GM18499 (cell line): Measurements from ENCODE around the gene BORCS8.
"Not testable (repeated sequence)": the region's sequence is repeated elsewhere in the genome, so short reads cannot be mapped to it uniquely, and the experiment has no call there.

ENCODE experiments used
- ATAC-seq: cut with Tn5 transposase; IDR thresholded peaks from one replicate; pipeline ENCODE4 v1.9.1; 2021; ENCODE audit warnings: moderate number of reproducible peaks; ENCODE audit not compliant: insufficient read depth, unreplicated experiment

BORCS8 gene

DNA sequence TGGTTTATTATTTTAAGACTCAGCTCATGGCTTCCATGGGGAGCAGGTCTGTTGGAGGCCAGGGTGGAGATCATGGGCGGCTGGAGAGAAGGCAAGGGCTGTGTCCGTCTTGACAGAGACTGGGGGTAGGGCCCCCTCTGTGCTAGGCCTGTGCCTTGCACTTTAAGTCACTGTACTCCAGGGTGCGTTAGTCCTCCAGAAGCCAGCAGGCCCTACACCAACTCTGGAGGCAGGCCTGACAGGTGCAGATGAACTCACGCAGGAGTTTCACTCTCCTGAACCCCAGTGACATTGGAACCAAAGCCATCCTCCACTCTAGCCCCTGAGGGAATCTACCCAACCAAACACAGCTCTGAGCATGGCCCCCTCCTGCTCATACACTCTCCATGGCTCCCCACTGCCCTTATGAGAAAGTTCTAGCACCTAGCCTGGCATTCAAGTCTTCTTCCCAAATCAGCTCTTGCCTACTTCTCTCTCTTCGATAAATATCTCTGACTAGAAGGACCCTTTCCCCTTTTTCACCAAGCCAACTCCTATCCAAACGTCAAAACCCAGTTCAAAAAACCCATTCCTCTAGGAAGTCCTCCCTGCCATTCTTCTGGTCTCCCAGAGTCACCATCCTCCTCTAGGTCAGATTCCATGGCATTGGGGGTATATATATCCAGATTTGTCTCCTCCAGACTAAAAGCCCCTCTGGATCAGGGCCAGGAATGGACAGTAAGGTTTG is 37.0 kb downstream of the BORCS8 start:
- no peak for ATAC-seq

DNA sequence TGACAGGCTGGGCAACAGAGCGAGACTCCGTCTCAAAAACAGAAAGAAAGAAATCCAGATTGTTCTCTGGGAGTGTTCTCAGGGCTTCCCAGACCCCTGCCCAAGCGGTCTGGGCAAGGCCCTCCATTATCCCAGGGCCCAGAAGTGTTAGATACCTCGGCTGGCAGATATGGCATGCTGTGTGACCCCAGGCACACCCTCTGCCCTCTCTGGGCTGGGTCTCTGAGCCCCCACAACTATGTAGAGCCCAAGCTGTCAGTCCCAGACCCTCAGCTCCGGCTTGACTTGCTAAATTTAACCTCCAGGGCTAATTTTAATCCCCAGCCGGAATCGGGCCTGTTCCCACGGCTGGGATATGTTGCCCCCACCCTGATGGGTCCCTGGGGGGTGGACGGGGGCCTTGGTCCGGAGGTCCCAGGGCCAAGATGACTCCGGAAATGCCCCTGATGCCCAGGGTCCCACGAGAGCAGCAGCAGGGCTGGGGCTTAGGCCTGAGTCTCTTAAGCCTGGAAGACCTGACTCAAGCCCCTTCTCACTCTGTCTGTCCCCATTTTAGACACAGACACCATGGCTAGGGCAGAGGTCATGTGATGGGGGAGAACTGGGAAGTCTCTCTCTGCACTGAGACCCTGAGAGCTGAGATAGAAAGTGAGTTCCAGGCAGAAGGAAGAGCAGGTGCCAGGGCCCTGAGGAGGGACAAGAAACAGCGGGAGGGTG is 39.1 kb downstream of the BORCS8 start:
- ATAC-seq = no peak

DNA sequence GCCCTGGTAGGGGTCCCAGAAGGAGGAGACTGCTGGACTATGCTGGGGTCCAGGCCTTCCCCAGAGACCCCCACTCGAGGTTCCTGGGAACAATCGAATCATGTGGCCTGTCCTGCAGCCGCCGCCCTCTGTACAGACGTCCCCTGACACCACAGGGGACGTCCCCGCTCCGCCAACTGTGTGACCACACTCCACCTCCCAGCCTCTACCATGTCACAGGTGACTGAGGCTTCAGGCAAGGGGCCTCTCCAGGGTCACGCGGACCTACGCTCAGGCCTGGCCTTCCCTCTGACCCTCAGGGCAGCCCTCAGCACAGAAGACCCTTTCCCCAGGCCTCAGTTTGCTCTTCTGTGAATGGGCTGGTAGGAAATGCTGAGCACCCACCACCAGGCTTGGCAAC is 40.5 kb downstream of the BORCS8 start:
- no peak for ATAC-seq

DNA sequence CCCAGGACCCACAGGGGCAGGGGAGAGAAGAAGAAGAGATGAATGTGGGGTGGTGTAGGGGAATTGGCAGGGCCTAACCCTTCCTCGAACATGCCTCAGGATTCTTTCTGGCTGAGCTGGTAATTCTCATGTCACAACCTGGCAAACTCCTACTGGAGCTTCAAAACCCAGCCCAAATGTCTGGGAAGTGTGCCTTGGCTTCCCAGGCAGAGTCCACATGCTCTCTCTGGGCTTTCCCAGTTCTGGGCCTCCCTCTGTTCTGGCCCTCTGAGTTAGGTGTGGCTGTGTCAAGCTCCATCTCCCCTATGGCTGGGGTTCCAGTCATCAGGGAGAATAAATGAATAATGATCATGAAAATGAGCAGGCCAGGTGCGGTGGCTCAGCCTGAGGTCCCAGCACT is 42.5 kb downstream of the BORCS8 start:
- no peak for ATAC-seq

DNA sequence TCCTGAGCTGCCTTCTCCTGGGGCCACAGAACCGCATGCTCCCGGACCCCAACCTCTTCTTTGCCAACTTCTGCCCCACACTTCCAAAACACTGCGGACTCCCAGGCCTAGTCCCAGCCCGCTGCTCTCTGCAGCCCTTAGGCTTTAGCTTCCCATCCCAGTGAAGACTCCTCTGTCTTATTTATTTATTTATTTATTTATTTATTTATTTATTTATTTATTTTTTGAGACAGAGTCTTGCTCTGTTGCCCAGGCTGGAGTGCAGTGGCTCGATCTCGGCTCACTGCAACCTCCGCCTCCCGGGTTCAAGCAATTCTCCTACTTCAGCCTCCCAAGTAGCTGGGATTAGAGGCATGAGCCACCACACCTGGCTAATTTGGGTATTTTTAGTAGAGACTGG is 43.4 kb downstream of the BORCS8 start:
- not testable (repeated sequence) for ATAC-seq

DNA sequence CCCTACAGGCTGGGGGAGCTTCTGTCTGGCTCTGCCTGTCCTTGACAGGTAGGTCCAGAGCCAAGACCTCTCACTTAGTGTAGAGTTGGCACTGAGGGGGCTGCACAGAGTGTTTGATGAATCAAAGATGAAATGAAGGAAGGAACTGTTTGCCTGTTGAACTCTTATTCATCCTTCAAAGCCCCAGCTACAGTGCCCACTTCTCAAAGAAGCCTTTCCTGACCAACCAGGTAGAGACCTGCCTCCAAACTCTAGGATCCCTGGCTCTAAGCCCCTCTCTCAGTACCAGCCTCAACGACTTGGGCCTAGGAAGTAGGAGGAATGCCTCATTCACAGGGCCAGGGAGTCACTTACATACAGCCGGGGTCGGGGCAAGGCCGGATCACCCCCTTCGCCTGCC is 44.6 kb downstream of the BORCS8 start:
- no peak for ATAC-seq

DNA sequence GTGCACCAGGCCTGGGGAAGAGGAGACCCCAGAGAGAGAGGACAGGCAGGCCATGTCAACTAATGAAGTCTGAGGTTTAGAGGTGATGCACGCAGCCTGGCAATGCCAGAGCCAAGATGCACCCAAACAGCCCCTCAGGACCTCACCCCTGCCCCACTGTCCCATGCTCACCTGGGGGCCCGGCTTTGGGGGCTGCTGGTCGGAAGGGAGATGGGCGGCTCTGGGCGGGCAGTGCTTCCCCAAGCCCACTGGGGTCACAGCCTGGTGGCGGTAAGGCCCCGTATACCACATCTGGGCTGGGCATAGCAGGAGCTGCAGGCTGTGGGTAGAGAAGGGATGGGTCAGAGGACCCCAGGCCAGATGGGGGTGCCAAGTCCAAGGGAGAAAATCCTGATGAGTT is 45.1 kb downstream of the BORCS8 start:
- ATAC-seq = no peak

DNA sequence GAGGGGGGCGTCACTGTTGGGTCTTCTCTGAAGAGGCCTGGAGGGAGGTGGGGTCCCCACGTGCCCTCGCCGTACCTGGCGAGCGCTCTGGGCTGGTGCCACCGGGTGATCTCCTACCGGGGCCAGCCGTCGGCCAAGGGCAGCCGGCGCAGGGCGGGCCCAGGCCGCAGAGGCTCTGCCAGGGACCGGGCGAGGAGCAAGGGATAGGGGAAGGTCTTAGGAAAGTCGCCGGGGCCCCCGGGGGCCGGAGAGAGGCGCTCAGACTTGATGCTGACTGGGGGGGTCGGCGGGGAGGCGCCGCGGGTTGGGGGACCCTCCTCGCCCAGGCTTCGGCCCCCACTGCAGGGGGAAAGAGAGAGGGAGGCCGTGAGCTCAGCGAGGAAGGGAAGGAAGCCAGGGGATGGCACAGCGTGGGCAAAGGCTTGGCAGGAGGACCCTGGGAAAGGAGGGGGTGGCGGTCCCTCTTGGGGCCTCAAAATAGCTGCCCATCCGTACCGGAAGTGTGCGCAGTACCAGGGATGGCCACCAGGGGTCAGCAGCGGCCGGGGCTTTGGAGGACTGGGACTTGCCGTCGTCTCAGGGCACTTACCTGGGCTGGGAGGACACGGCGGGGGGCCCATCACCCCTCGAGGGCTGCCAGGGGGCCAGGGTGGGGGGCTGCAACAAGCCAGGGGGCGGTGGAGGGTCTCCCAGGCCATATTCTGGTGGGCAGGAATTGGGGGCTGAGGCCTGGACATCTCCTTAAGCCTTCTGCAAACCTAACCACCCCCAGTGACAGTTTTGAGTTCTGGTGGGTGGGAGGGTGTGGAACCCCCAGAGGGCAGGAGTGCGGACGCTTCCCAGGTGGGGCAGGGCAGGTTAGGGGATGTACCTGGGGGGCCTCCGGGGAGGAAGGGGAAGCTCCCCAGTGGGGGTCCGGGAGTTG is 46.0 kb downstream of the BORCS8 start:
- ATAC-seq = no peak

DNA sequence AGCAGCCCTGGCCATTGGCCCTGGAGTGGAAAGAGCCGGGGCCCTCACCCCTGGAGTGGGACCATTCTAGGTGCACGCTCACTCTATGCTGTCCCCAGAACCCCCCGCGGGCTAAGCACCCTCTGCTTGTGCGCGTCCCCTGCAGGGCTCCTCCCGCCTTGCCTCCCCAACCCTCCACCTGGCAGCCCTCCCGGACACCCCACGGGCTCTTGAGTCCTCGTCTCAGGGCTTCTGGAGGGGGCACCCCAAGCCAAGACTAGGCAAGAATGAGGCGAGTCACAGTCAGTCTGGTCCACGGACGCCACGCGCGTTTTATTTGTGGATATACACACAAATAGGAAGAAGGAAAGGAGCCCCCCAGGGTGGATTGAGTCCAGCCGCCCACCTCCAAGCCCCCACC is 46.7 kb downstream of the BORCS8 start:
- ATAC-seq = no peak

DNA sequence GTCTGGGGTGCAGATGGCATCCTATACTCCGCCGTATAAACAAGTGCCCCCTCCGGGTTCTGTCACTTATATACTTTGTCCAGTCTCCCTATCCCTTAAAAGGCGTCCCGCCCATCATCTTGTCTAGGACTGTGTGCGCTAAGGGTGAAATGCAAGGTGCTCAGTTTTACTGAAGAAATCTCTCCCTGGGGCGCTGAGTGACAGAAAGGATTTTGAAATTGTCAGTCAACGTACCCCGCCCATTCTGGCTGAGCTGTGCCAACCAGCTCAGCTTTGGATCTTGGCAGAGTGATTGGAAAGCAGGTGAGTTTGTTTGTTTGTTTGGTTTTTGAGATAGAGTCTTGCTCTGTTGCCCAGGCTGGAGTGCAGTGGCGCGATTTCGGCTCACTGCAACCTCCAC is 49.6 kb downstream of the BORCS8 start:
- no peak for ATAC-seq

DNA sequence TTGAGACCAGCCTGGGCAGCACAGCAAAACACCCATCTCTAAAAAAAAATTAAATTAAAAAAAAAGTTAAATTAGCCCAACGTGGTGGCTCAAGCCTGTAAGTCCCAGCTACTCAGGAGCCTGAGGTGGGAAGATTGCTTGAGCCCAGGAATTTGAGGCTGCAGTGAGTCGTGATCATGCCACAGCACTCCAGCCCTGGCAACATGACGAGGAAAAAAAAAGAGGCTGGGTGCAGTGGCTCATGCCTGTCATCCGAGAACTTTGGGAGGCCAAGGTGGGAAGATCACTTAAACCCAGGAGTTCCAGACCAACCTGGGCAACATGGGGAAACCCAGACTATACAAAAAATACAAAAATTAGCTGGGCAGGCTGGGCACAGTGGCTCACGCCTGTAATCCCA is 51.5 kb downstream of the BORCS8 start:
- no peak for ATAC-seq

DNA sequence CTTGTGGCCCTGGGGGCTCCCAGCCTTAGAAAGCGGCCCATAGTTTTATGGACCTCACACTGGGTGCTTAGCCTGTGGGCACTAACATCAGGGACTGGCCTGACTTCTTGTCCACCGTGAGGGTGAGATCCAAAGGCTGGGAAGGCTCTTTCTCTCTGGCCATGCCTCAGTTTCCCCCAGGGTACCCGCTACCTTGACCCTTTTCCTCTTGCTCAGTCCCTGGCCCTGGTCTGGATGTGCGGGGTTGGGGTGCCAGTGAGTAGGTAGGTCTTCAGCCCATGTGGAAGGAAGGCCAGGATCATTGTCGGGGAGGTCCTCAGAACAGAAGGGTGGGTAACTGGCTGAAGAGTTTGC is 52.1 kb downstream of the BORCS8 start:
- no peak for ATAC-seq

DNA sequence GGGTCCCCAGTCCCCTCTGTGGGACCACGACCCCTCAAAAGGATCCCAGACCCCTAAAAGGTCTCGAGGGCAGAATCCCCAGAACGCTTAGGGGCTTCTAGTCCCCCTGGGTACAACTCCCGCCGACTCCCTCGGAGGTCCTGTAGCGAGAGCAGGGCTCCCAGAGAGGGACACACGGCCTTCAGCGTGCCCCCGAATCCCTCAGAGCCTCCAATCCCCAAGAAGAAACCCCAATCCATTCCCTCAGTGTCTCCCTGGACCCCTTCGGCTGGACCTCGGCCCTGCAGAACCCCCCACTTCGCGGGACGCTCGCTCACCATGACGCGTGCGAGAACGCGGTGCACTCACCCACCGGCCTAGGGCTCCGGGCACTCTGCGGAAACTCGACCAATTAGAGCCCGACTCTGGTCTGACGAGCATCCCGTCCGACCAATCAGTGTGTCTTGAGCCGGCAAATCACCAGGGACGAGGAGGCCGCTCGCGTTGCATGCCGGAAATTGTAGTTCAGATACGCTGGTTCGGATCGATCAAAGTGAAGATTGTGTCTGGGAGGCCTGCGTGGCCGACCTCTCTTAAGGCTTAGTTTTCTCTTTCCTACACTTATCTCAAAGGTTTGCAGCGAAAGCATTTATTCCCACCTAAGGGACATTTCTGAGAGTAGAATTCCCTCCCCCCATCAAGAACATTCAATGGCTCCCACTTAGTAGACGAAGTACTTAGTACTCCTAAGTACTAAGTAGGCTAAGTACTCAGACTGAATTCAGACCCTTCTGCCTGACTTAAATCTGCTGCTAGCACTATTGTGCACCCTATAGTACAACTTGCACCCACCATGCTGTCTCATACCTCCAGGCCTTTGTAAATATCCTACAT is 53.6 kb downstream of the BORCS8 start, which contains the start of gene TMEM161A:
Gene TMEM161A (minus strand): TSS at position 370 of the 873 bp plus-strand sequence. CDS start 50 bp downstream, at position 320.
- peak; percentile 76 for ATAC-seq

DNA sequence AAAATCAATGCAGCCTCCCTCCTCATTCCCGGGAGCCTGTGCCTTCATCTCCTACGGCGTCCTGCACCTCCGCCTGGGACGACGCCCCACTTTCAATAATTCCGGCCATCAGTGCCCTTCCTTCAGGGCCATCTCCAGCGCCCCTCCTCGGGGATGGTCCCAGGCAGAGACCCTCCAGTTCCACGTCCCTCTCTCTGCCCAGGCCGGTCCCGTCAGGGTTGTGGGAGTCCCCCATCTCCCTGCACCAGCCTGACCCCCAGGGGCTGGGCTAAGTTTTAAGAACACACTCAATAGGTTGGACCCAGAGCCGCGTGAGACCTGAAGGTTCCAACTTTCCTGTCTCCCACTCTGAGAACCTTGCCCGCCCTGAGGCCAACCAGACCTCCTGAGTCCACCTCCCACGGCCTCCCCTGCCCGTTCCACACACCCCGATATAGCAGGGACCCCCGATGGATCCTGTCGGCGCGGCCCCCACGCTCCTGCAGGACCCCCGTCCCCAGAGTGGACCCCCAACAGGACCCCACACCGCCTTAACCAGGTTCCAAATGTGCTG is 54.3 kb downstream of the BORCS8 start:
- no peak for ATAC-seq

DNA sequence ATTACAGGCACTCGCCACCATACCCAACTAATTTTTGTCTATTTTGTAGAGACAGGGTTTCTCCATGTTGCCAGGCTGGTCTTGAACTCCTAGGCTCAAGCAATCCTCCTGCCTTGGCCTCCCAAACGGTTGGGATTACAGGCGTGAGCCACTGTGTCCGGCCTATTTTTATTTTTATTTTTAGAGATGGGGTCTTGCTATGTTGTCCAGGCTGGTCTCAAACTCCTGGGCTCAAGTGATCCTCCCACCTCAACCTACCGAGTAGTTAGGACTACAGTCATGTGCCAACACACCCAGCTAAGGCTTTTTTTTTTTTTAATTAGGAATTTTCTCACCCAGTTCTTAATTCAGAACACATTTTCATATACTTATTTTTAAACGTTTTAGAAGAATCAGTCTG is 56.2 kb downstream of the BORCS8 start:
- not testable (repeated sequence) for ATAC-seq

DNA sequence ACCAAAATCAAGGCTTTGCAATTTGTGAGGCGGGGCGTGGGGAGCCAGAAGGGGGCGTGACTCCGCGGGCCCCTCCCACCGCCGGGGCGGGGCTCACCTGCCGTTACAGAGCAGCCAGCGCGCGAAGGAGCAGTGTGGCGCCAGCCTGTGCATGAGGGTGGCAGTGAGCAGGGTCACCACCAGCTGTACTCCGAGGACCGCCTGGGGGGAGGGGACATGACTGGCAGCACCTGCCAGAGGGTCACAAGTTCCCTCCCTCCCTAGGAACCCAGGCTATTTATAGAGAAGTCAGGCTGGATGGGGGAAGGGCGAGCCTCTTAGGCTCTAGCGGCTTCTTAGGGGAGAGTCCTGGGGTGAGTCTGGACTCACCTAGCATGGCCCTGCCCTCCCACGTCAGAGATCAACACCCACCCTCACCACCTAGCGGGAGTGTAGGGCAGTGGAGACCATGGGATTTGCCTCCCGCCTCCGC is 57.2 kb downstream of the BORCS8 start:
- ATAC-seq = no peak

DNA sequence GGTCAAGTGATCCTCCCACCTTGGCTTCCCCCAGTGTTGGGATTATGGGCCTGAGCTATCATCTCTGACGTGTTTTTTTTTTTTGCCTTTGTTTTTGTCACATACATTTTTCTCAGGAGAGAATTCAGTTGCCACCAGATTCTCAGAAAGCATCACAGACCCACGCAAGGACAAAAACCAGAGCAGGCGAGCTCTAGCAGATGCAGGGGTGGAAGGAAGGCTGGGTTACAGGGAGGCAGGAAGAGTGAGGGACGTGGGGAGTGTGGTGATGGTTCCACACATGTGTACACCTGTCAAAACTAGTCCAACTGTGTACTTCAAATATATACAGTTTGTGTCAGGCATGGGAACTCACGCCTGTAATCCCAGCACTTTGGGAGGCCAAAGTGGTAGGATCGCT is 58.0 kb downstream of the BORCS8 start:
- ATAC-seq = no peak

DNA sequence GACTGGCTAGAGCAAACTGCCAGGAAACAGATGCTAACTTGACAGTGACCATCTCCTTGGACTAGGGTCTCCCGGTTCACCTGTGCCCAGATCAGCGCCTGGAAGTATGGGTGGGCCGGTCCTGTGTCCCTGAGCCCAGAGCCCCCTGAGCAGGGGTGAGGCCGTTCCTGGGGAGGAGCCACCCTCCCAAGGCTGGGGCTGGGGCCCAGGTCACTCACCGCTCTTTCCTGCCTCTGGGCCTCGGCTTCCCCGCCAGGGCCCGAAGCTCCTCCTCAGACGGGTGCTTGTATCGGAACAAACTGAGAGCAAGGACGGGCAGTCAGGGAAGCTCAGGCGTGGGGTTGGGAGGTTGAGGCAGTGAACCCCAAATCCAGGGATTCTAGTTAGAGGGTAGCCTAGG is 59.0 kb downstream of the BORCS8 start:
- ATAC-seq = no peak

DNA sequence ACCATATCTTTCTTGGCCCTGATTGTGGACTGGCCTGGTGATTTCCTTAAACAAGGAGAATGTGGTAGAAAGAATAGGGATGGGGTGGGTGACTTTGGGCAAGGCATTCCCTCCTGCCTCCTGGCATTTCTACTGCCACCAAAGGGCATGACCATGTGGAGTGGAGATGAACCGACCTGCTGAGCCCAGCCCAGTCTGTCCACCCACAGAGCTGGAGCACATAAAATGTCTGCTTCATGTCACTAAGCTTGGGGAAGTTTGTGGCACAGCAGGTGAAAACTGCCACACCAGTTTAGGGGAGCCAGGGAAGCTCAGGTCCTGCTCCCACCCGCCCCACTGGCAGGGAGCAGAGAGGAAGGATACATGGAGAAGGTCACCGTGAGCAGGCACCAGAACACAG is 60.0 kb downstream of the BORCS8 start:
- ATAC-seq = no peak
